ENCODE results near the gene LNX2.

Gene LNX2

DNA sequence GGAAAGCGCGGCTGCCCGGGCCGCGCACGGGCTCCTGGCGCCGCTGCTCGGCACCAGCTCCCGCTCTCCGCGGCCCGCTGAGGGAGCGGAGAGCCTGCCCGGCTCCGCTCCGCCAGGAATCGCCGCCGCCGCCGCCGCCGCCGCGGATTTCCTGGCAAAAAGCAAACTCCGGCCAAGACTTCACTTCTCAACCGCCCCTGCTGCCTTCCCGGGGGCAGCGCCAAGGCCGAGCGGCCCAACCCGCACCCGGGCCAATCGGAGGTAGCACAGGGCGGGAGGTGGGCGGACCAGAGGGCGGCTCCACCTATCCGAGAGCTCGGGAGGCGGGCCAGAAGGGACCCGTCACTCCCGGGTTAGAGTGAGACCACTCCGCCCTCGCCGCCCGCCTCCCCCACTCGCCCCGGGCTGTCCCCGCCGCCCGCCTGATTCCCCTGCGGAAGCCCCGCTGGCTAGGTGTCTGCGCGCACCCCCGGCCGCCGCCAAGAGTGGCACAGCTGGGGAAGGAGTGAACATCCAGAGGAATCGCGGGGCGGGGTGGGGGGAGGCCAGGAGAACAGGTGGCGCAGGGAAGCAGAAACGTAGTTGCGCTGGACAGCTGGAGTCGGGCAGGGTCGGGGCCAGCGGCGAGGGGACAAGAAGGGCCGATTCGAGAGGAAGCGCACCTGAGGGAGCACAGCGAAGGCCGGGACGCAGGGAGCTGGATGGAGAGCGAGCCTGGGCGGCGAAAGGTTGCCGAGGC lies at the start of gene LNX2:
LNX2 (minus strand) TSS at position 153 of the 739 bp plus-strand sequence. CDS start 38,826 bp downstream, outside the sequence.
- Histone ChIP-seq H3K27ac (peak within 1 kb of the TSS; percentile 89), H3K9me3 (ENCODE audit: severe bottlenecking) (no peaks in the 10 kb centered on the region), H3K27me3 (ENCODE audit: insufficient read depth, low read depth, severe bottlenecking) (no peaks in the 10 kb centered on the region), H3K4me3 (ENCODE audit: low read depth, low read length) (peak within 1 kb of the TSS; percentile 89), H3K36me3 (peaks cover 35% of the 10 kb centered on the region)
- DNase-seq, result peak; percentile 100
- TF ChIP-seq, protein P1, sequence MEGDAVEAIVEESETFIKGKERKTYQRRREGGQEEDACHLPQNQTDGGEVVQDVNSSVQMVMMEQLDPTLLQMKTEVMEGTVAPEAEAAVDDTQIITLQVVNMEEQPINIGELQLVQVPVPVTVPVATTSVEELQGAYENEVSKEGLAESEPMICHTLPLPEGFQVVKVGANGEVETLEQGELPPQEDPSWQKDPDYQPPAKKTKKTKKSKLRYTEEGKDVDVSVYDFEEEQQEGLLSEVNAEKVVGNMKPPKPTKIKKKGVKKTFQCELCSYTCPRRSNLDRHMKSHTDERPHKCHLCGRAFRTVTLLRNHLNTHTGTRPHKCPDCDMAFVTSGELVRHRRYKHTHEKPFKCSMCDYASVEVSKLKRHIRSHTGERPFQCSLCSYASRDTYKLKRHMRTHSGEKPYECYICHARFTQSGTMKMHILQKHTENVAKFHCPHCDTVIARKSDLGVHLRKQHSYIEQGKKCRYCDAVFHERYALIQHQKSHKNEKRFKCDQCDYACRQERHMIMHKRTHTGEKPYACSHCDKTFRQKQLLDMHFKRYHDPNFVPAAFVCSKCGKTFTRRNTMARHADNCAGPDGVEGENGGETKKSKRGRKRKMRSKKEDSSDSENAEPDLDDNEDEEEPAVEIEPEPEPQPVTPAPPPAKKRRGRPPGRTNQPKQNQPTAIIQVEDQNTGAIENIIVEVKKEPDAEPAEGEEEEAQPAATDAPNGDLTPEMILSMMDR (IDR thresholded peaks at IDR 0.05; ENCODE audit: low read depth, low read length), result no peak

DNA sequence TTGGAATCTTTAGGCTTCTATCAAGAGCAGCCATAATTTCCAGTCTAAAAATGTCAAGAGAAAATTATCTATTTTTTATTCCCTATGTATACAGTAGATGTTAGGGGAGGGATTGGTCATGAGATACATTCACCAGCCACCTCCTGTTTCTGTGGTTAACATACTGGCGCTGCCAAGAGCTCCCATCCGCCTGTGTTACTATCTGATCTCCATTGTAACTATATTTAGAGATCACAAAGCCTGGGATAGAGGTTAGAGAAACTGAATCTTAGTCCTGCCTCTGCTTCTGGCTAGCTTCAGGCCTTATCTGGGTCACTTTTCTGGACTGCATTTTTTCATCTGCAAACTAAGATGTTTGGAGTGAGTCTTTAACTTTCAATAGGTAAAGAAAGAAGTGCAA lies 47.6 kb upstream of the LNX2 start:
- peaks cover 5% of the 10 kb centered on the region; the same call in 1 of the 2 replicates for H3K36me3 ChIP-seq
- no peak for DNase-seq
- TF ChIP-seq, protein P1 (IDR thresholded peaks at IDR 0.05; ENCODE audit: low read depth, low read length), result no peak

DNA sequence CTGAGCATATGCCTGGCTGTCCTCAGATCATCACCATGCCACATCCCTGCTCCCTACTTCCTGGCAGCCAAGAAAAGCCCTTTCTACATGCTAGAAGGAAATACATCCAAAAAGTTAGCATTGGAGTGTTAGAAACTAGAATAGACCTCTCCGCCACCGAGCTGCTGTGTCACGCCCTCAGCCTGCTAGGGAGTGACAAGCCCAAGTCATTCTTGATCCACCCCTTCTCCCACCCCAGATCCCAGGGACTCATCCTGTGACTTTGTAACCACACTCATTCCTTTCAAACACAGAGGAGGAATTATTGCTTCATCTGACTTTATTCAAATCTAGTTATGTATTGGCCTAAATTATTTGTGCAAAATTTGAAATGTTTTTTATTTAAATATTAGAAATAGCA lies 46.6 kb upstream of the LNX2 start:
- H3K27ac ChIP-seq, result no peak overlapping the region
- no peaks in the 10 kb centered on the region for H3K27me3 ChIP-seq (ENCODE audit: insufficient read depth, low read depth, severe bottlenecking)
- DNase-seq, result no peak
- no peak overlapping the region for H3K4me3 ChIP-seq (ENCODE audit: low read depth, low read length)
- TF ChIP-seq, protein P1 (IDR thresholded peaks at IDR 0.05; ENCODE audit: low read depth, low read length), result no peak
- H3K9me3 ChIP-seq (ENCODE audit: severe bottlenecking), result no peaks in the 10 kb centered on the region
- H3K36me3 ChIP-seq, result peaks cover 5% of the 10 kb centered on the region; the same call in 1 of the 2 replicates

More for the DNA sequence above, 47.6 kb upstream of the LNX2 start:
- Histone ChIP-seq H3K27me3 (ENCODE audit: insufficient read depth, low read depth, severe bottlenecking) (no peaks in the 10 kb centered on the region), H3K4me3 (ENCODE audit: low read depth, low read length) (no peak overlapping the region), H3K9me3 (ENCODE audit: severe bottlenecking) (no peaks in the 10 kb centered on the region), H3K27ac (no peak overlapping the region)

DNA sequence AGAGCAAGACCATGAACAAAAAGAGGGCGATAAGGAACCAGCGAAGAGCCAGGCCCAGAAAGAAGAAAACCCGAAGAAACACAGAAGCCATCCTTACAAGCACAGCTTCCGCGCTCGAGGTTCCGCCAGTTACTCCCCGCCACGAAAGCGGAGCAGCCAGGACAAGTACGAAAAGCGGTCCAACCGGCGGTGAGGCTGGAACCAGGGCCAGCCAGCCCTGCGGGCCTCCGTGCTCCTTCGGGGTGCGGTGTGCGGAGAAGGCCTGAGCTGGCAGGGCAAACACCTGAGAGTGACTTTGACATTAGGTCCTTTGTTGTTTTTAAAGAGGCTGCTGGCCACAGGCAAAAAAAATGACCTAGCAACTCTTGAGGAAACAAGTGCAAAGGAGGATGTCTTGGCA lies 45.4 kb upstream of the LNX2 start:
- DNase-seq, result no peak
- TF ChIP-seq, protein P1 (IDR thresholded peaks at IDR 0.05; ENCODE audit: low read depth, low read length), result no peak
- Histone ChIP-seq H3K36me3 (peaks cover 5% of the 10 kb centered on the region; the same call in 1 of the 2 replicates), H3K4me3 (ENCODE audit: low read depth, low read length) (no peak overlapping the region), H3K27me3 (ENCODE audit: insufficient read depth, low read depth, severe bottlenecking) (no peaks in the 10 kb centered on the region), H3K9me3 (ENCODE audit: severe bottlenecking) (no peaks in the 10 kb centered on the region), H3K27ac (no peak overlapping the region)

DNA sequence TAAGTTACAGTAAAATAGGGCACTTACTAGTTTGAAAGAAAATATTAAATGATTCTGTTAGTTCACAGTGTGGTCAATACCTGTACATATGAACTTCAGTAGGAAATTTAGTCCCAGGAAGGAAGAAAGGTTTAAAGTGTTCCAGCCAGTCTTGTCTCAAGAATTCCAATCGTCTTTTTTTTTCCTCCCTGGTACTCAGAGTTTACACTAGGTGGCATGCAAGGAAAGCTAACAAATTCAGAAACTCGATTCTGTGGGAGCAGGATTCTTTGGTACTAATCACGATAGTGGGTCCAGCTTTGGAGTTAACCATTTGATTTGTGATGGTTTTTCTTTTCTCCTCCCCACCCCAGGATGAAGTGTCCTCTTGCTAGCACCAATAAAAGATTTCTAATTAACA lies 45.0 kb upstream of the LNX2 start:
- no peak overlapping the region for H3K4me3 ChIP-seq (ENCODE audit: low read depth, low read length)
- no peaks in the 10 kb centered on the region for H3K27me3 ChIP-seq (ENCODE audit: insufficient read depth, low read depth, severe bottlenecking)
- DNase-seq, result no peak
- no peak overlapping the region for H3K27ac ChIP-seq
- TF ChIP-seq, protein P1 (IDR thresholded peaks at IDR 0.05; ENCODE audit: low read depth, low read length), result 0 out of 2 replicates have a peak, but pooled peaks have one; percentile 9
- peaks cover 5% of the 10 kb centered on the region; the same call in 1 of the 2 replicates for H3K36me3 ChIP-seq
- no peaks in the 10 kb centered on the region for H3K9me3 ChIP-seq (ENCODE audit: severe bottlenecking)

All from WERI-Rb-1 (cell line).